T-helper 17 cell (primary cell): Measurements from ENCODE around the gene SKA2. TPM values are rescaled to one million over a fixed set of nuclear protein-coding genes. Genes with fewer than 3 reads are reported as not detected.
A peak's percentile ranks its signal among the peaks of the same experiment; 100 is the strongest.
"Not testable (repeated sequence)": the region's sequence is repeated elsewhere in the genome, so short reads cannot be mapped to it uniquely, and the experiment has no call there.

Experiments
- ATAC-seq: fragments of 150-1000 bp; cut with Tn5 transposase; 2 replicates; pipeline ENCODE4 v1.10.0; 2021; ENCODE audit warnings: mild to moderate bottlenecking, moderate library complexity
- DNase-seq, 3 donors: peaks; one replicate each; pipeline versions ENCODE4 v3.0.0 to v3.0.0-alpha.2; 2020 to 2021
- H3K9me3 ChIP-seq: one replicate; pipeline ENCODE4 v1.7.0; 2013; ENCODE audit warnings: low read length, mild to moderate bottlenecking; ENCODE audit not compliant: control insufficient read depth, poor library complexity, severe bottlenecking
- H3K27ac Mint-ChIP-seq: one replicate; pipeline ENCODE4 v1.8.0; 2022; ENCODE audit warnings: mild to moderate bottlenecking, moderate library complexity, mixed read lengths
- H3K27me3 Mint-ChIP-seq: one replicate; pipeline ENCODE4 v1.8.0; 2022; ENCODE audit warnings: mixed read lengths
- H3K36me3 Mint-ChIP-seq: one replicate; pipeline ENCODE4 v1.8.0; 2022; ENCODE audit warnings: low read depth, mixed read lengths
- H3K4me1 Mint-ChIP-seq: one replicate; pipeline ENCODE4 v1.8.0; 2022; ENCODE audit warnings: mild to moderate bottlenecking, mixed read lengths
- H3K4me3 Mint-ChIP-seq: one replicate; pipeline ENCODE4 v1.8.0; 2022; ENCODE audit warnings: mild to moderate bottlenecking, moderate library complexity, mixed read lengths
- total RNA-seq, 4 donors: library from RNA in 2 of 4; stranded (reverse) in 2 of 4; gene quantifications; one replicate each; pipeline ENCODE4 v1.2.3 and lab custom pipeline; 2022 to 2026

The SKA2 gene
- total RNA-seq, 2 donors from 2014 or later, result 15.4 to 16.5 TPM

GRCh38 chr17:59106463-59107305, 48.3 kb downstream of the SKA2 start, which contains the start of gene TRIM37:
TSS of gene TRIM37 (minus strand) at chr17:59106880. CDS start at chr17:59106461, 419 bp downstream.
- ATAC-seq, result peak; percentile 96
- Mint-ChIP-seq H3K4me3 (peak within 1 kb of the TSS; percentile 94), H3K27me3 (no peaks in the 10 kb centered on the region), H3K27ac (peak within 1 kb of the TSS; percentile 91), H3K4me1 (peaks cover 33% of the 10 kb centered on the region), H3K36me3 (peaks cover 4% of the 10 kb centered on the region)
- DNase-seq, result peak; percentile 97 to 98 (median 98)
- H3K9me3 ChIP-seq, result no peaks in the 10 kb centered on the region

GRCh38 chr17:59105852-59106462, 49.0 kb downstream of the SKA2 start:
- ATAC-seq (peak; percentile 66), DNase-seq (peak; percentile 61 to 73 (median 66))
- Mint-ChIP-seq H3K27me3 (no peaks in the 10 kb centered on the region), H3K36me3 (peaks cover 2% of the 10 kb centered on the region), H3K27ac (peak overlapping the region; percentile 91), H3K4me3 (peak overlapping the region; percentile 94), H3K4me1 (peaks cover 28% of the 10 kb centered on the region)
- no peaks in the 10 kb centered on the region for H3K9me3 ChIP-seq

- no peak for DNase-seq
- peaks cover 18% of the 10 kb centered on the region for H3K4me1 Mint-ChIP-seq
- H3K27ac Mint-ChIP-seq, result no peak overlapping the region
- H3K4me3 Mint-ChIP-seq, result no peak overlapping the region
- H3K9me3 ChIP-seq, result no peaks in the 10 kb centered on the region
- H3K36me3 Mint-ChIP-seq, result peaks cover 2% of the 10 kb centered on the region
- H3K27me3 Mint-ChIP-seq, result no peaks in the 10 kb centered on the region
- no peak for ATAC-seq
Observed at GRCh38 chr17:59101178-59101577, 53.8 kb downstream of the SKA2 start.

- no peaks in the 10 kb centered on the region for H3K27me3 Mint-ChIP-seq
- peaks cover 2% of the 10 kb centered on the region for H3K36me3 Mint-ChIP-seq
- no peaks in the 10 kb centered on the region for H3K9me3 ChIP-seq
- DNase-seq (no peak), ATAC-seq (no peak)
- H3K4me1 Mint-ChIP-seq, result peaks cover 16% of the 10 kb centered on the region
- no peak overlapping the region for H3K4me3 Mint-ChIP-seq
- H3K27ac Mint-ChIP-seq, result peak overlapping the region; percentile 1
Observed at GRCh38 chr17:59097876-59098275, 57.1 kb downstream of the SKA2 start.

DNA sequence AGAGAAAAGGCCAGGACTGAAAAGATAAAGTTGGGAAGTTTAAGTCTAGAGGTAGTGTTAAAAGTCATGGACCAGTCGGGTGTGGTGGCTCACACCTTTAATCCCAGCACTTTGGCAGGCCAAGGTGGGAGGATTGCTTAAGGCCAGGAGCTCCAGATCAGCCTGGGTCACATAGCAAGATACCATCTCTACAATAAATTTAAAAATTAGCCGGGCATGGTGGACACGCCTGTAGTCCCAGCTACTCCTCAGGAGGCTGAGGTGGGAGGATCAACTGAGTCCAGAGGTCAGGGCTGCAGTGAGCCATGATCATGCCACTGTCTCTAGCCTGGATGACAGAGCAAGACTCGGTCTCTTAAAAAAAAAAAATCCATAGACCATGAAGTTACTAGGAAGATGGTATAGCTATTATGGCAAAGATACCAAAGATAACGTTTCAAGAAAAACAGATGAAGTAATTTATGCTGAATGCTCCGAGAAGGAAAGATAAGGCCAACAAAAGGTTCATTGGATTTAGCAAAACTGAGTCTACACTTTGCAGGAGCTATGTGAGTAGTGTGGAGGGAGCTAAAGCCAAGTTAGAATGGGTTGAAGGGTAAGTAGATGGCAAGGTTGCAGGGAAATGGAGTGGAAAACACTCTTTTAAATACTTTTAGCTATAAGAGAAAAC, 60.0 kb downstream of the SKA2 start:
- no peak for ATAC-seq
- Mint-ChIP-seq H3K36me3 (no peaks in the 10 kb centered on the region), H3K4me1 (peaks cover 12% of the 10 kb centered on the region), H3K27me3 (no peaks in the 10 kb centered on the region), H3K4me3 (no peak overlapping the region), H3K27ac (no peak overlapping the region)
- H3K9me3 ChIP-seq, result no peaks in the 10 kb centered on the region
- no peak for DNase-seq

DNA sequence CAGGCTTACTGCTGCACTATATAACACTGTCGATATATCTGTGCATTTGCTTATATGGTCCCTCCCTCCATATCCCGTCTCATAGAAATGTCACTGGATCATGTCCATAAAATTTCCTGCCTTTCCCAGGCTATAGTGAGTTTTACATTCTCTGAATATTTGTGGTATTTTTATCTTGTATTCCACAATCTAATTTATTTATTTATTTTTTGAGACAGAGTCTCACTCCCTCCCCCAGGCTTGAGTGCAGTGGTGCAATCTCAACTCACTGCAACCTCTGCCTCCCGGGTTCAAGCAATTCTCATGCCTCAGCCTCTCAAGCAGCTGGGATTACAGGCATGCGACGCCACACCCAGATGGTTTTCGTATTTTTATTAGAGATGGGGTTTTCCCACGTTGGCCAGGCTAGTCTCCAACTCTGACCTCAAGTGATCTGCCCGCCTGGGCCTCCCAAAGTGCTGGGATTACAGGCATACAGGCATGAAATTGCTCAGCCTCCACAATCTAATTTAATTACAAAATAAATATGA, 61.2 kb downstream of the SKA2 start:
- ATAC-seq, result no peak
- Mint-ChIP-seq H3K4me3 (no peak overlapping the region), H3K27ac (no peak overlapping the region), H3K27me3 (no peaks in the 10 kb centered on the region), H3K36me3 (no peaks in the 10 kb centered on the region), H3K4me1 (peaks cover 12% of the 10 kb centered on the region)
- no peak for DNase-seq
- no peaks in the 10 kb centered on the region for H3K9me3 ChIP-seq

DNA sequence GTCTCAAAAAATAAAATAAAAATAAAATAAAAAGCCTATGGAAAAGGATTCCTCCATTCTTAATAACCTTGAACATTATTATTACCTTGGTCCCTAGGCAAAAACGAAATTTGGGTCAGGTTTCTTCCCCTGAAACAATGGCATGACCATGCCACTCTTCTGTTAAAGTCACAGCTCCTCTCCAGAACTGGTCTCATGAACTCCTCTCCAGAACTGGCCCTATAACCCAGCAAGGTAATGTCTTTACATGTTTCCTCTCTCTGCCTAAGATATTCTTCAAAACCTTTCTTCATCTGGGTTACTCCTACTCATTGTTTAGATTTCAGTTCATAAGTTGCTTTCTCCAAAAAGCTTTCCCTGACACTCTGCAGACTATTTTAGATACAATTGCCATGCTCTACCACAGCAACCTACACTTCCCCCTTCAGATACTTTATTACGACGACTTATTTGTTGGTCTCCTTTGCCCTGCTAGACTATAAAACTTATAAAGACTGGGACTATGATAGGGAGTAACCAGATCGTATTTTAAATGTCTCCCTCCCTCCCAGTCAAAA, 61.8 kb downstream of the SKA2 start:
- no peaks in the 10 kb centered on the region for H3K36me3 Mint-ChIP-seq
- H3K9me3 ChIP-seq, result no peaks in the 10 kb centered on the region
- no peak for ATAC-seq
- no peak overlapping the region for H3K27ac Mint-ChIP-seq
- peaks cover 12% of the 10 kb centered on the region for H3K4me1 Mint-ChIP-seq
- no peaks in the 10 kb centered on the region for H3K27me3 Mint-ChIP-seq
- H3K4me3 Mint-ChIP-seq, result no peak overlapping the region
- DNase-seq, result no peak

DNA sequence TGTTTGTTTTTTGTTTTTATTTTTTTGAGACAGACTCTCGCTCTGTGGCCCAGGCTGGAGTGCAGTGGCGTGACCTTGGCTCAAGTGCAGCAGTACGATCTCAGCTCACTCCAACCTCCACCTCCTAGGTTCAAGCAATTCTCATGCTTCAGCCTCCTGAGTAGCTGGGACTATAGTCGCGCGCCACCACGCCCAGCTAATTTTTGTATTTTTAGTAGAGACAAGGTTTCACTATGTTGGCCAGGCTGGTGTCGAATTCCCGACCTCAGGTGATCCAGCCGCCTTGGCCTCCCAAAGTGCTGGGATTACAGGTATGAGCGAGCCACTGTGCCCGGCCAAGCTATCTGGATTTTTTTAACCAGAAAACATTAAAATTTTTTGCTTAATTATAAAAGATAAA, 64.4 kb downstream of the SKA2 start:
- peaks cover 16% of the 10 kb centered on the region for H3K4me1 Mint-ChIP-seq
- H3K27ac Mint-ChIP-seq, DNase-seq, ATAC-seq, H3K27me3 Mint-ChIP-seq, H3K36me3 Mint-ChIP-seq, H3K9me3 ChIP-seq, H3K4me3 Mint-ChIP-seq: not testable (repeated sequence)

DNA sequence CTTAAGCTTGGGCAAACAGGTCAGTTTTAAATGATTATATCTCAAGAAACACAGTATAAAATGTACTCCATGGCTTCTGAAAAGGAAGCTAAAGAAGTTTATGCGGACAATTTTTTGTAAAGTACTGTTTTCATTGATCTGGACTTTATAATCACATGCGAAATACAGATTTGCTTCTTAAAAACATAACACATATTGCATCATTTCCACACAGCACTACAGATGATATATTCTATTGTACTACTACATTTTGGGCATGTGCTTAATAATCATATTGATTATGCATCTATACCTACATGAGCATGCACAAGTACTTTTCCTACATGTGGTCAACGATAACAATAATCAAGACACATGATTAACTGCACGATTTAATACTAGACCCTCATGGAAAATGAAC, 70.8 kb downstream of the SKA2 start:
- no peaks in the 10 kb centered on the region for H3K9me3 ChIP-seq
- peaks cover 11% of the 10 kb centered on the region for H3K4me1 Mint-ChIP-seq
- DNase-seq (no peak), ATAC-seq (no peak)
- no peaks in the 10 kb centered on the region for H3K27me3 Mint-ChIP-seq
- no peak overlapping the region for H3K4me3 Mint-ChIP-seq
- peaks cover 9% of the 10 kb centered on the region for H3K36me3 Mint-ChIP-seq
- no peak overlapping the region for H3K27ac Mint-ChIP-seq

DNA sequence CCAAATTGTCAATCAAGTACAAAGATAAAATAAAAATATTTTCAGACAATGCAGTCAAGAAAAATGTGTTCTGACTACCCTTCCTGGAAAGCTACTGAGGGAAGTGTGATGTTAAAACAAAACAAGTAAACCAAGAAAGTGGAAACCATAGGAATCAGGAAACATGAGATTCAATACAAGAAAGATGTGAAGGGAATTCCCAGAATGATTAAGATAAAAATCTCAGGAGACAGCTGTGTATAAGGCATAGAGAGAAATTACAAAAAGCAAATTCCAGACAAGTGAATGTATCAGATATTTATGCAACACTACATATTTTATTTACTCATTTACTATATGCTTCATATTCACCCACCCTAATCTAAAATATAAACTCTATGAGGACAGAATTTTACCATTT, 80.5 kb downstream of the SKA2 start:
- H3K4me3 Mint-ChIP-seq, result no peak overlapping the region
- DNase-seq, result no peak
- no peaks in the 10 kb centered on the region for H3K9me3 ChIP-seq
- H3K27me3 Mint-ChIP-seq, result no peaks in the 10 kb centered on the region
- H3K27ac Mint-ChIP-seq, result no peak overlapping the region
- peaks cover 3% of the 10 kb centered on the region for H3K36me3 Mint-ChIP-seq
- no peak for ATAC-seq
- peaks cover 2% of the 10 kb centered on the region for H3K4me1 Mint-ChIP-seq

DNA sequence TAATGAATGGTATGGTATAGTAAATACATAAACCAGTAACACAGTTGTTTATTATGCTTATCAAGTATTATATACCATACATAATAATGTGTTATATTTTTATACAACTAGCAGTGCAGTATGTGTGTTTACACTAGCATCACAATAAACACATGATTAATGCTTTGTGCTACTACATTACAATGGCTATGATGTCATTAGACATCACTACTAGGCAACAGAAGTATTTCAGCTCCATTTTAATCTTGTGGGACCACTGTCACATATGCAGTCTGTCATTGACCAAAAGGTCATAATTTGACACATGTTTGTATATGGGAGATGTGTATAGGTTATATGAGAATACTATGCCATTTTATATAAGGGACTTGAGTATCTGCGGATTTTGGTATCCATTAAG, 81.0 kb downstream of the SKA2 start:
- ATAC-seq (no peak), DNase-seq (no peak)
- Mint-ChIP-seq H3K4me1 (peaks cover 2% of the 10 kb centered on the region), H3K4me3 (no peak overlapping the region), H3K36me3 (peaks cover 2% of the 10 kb centered on the region), H3K27me3 (no peaks in the 10 kb centered on the region), H3K27ac (no peak overlapping the region)
- no peaks in the 10 kb centered on the region for H3K9me3 ChIP-seq

GRCh38 chr17:59069856-59070255, 85.1 kb downstream of the SKA2 start:
- no peak for ATAC-seq

DNA sequence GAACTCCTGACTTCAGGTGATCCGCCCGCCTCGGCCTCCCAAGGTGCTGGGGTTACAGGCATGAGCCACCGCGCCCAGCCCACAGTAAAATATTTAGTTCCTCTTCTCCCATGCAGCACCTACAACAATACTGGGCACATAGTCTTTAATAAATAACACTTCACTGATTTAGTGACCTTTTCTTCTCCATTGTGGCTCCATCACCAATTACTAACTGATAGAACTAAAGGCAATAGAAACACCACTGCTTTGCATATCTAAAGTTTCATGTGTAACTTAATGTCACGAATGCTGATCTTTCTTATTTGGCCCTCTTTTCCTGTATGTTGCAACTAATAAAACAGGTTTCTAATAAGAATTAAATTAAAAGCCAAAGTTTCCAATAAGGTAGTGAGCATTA, 87.2 kb downstream of the SKA2 start:
- Mint-ChIP-seq H3K4me3 (no peak overlapping the region), H3K36me3 (peaks cover 5% of the 10 kb centered on the region), H3K4me1 (peaks cover 17% of the 10 kb centered on the region), H3K27ac (peak overlapping the region; percentile 68), H3K27me3 (no peaks in the 10 kb centered on the region)
- H3K9me3 ChIP-seq, result no peaks in the 10 kb centered on the region
- DNase-seq, result no peak
- ATAC-seq, result no peak

More at GRCh38 chr17:59069856-59070255, 85.1 kb downstream of the SKA2 start:
- H3K4me3 Mint-ChIP-seq, result no peak overlapping the region
- no peaks in the 10 kb centered on the region for H3K27me3 Mint-ChIP-seq
- no peak for DNase-seq
- H3K4me1 Mint-ChIP-seq, result peaks cover 18% of the 10 kb centered on the region
- H3K27ac Mint-ChIP-seq, result no peak overlapping the region
- peaks cover 7% of the 10 kb centered on the region for H3K36me3 Mint-ChIP-seq
- H3K9me3 ChIP-seq, result no peaks in the 10 kb centered on the region
